Gastroesophageal sphincter (tissue), 4 donors: Measurements from ENCODE around the gene ATOSB. TPM values are rescaled to one million over a fixed set of nuclear protein-coding genes. Genes with fewer than 3 reads are reported as not detected.

Experiments used
- ATAC-seq: fragments of 150-250 bp; one replicate; pipeline ENCODE4 v1.9.1; 2016; ENCODE audit warnings: mild to moderate bottlenecking, moderate library complexity
- H3K27ac ChIP-seq, 4 donors: fragments of 200-600 bp; sonication (generic) in 3 of 4; 1 replicate in 3 of 4; 2 replicates in 1 of 4; pipeline ENCODE4 v1.5.1; 2016 to 2019
- H3K27me3 ChIP-seq: fragments of 200-600 bp; sonication (generic); one replicate; pipeline ENCODE4 v1.5.1; 2019
- H3K36me3 ChIP-seq, 2 donors: fragments of 200-600 bp; sonication (generic); one replicate each; pipeline ENCODE4 v1.5.1; 2019; ENCODE audit warnings: control low read depth in 1 of 2
- H3K4me1 ChIP-seq, 3 donors: fragments of 200-600 bp; sonication (generic); 1 replicate in 2 of 3; 2 replicates in 1 of 3; pipeline ENCODE4 v1.5.1; 2016 to 2019; ENCODE audit warnings: control low read depth in 2 of 3
- H3K4me3 ChIP-seq, 2 donors: fragments of 200-600 bp; sonication (generic); one replicate each; pipeline ENCODE4 v1.5.1; 2019; ENCODE audit warnings: mild to moderate bottlenecking in 1 of 2, moderate library complexity in 1 of 2
- H3K9me3 ChIP-seq, 3 donors: fragments of 200-600 bp; sonication (generic); one replicate each; pipeline ENCODE4 v1.5.1; 2017 to 2019; ENCODE audit warnings: control low read depth in 2 of 3
- CTCF ChIP-seq, 4 experiments: fragments of 200-600 bp in 2 of 4; fragments of 450-650 bp in 2 of 4; sonication (generic) in 1 of 4; IDR thresholded peaks; one replicate each; pipeline ENCODE4 v1.5.1; 2017 to 2019; ENCODE audit warnings: antibody characterized with exemption in 4 of 4, mild to moderate bottlenecking in 2 of 4, moderate library complexity in 2 of 4
- EP300 ChIP-seq: sonication (generic); formaldehyde crosslinking; IDR thresholded peaks from one replicate; pipeline ENCODE4 v1.6.1; 2017; ENCODE audit warnings: antibody characterized with exemption, mild to moderate bottlenecking
- POLR2A ChIP-seq, 2 donors: fragments of 450-650 bp; IDR thresholded peaks; one replicate each; pipeline ENCODE4 v1.6.1; 2017; ENCODE audit warnings: antibody characterized with exemption in 2 of 2, mild to moderate bottlenecking in 2 of 2, moderate library complexity in 1 of 2
- POLR2AphosphoS5 ChIP-seq: sonication (generic); formaldehyde crosslinking; IDR thresholded peaks from one replicate; pipeline ENCODE4 v1.6.1; 2017; ENCODE audit warnings: antibody characterized with exemption
- WGBS, 2 donors: methylation state at CpG; one replicate each; pipeline ENCODE4 v1.1.5; 2018; ENCODE audit warnings: low coverage in 1 of 2; 5-methylcytosine and 5-hydroxymethylcytosine counted together
- total RNA-seq, 4 donors: library from RNA; depleted of rRNA; stranded (reverse); fragments of >200 nt; gene quantifications; one replicate each; pipeline ENCODE4 v1.1.0, GENCODE V29; 2016

ATOSB gene
- total RNA-seq, 4 donors from 2014 or later = 13.4 to 32.6 (median 18.3) TPM

- H3K36me3 ChIP-seq = no peaks in the 10 kb centered on the region
- no peaks in the 10 kb centered on the region for H3K9me3 ChIP-seq
- no peak for ATAC-seq
- peak overlapping the region; percentile 55 to 96 (median 91) for H3K27ac ChIP-seq
- 0% methylated on average over 6 to 7 of the region's 12 CpGs for WGBS, 2 donors
- H3K4me3 ChIP-seq = peak overlapping the region; percentile 43 to 64
- H3K4me1 ChIP-seq = peaks cover 10 to 56% (median 30%) of the 10 kb centered on the region in 3 donors
- TF ChIP-seq POLR2AphosphoS5 (no peak), EP300 (no peak), POLR2A (IDR thresholded peaks at IDR 0.05) (no peak), CTCF (IDR thresholded peaks at IDR 0.05) (no peak)
- H3K27me3 ChIP-seq = no peaks in the 10 kb centered on the region
Observed at GRCh38 chr9:35116539-35116897, 856 bp upstream of the ATOSB start.

GRCh38 chr9:35114840-35115628 lies 628 bp downstream of the ATOSB start:
- ATAC-seq = no peak
- peak overlapping the region; percentile 55 to 96 (median 91) for H3K27ac ChIP-seq
- H3K4me3 ChIP-seq = peak overlapping the region; percentile 43 to 64
- WGBS, 2 donors = 9 to 18% methylated on average over 9 to 10 of the region's 12 CpGs
- H3K9me3 ChIP-seq = no peaks in the 10 kb centered on the region
- TF ChIP-seq POLR2A (IDR thresholded peaks at IDR 0.05) = no peak
- no peak for TF ChIP-seq POLR2AphosphoS5
- TF ChIP-seq EP300 = no peak
- no peak for TF ChIP-seq CTCF (IDR thresholded peaks at IDR 0.05)
- peaks cover 10 to 67% (median 39%) of the 10 kb centered on the region in 3 donors for H3K4me1 ChIP-seq
- no peaks in the 10 kb centered on the region for H3K27me3 ChIP-seq
- no peaks in the 10 kb centered on the region for H3K36me3 ChIP-seq

- no peaks in the 10 kb centered on the region for H3K36me3 ChIP-seq
- peak overlapping the region; percentile 55 to 96 (median 91) for H3K27ac ChIP-seq
- peak overlapping the region; percentile 43 to 64 for H3K4me3 ChIP-seq
- ATAC-seq = peak; percentile 24
- TF ChIP-seq CTCF (IDR thresholded peaks at IDR 0.05) (no peak), POLR2A (IDR thresholded peaks at IDR 0.05) (no peak), EP300 (no peak), POLR2AphosphoS5 (no peak)
- WGBS, 2 donors = 0% methylated on average over 1 of the region's 5 CpGs
- no peaks in the 10 kb centered on the region for H3K9me3 ChIP-seq
- peaks cover 10 to 74% (median 39%) of the 10 kb centered on the region in 3 donors for H3K4me1 ChIP-seq
- H3K27me3 ChIP-seq = no peaks in the 10 kb centered on the region
Observed at GRCh38 chr9:35114113-35114839, 1.4 kb downstream of the ATOSB start.

- peak overlapping the region in 1 of 2 donors; percentile 88 for H3K4me3 ChIP-seq
- peaks cover 10 to 76% (median 39%) of the 10 kb centered on the region in 3 donors for H3K4me1 ChIP-seq
- 59 to 60% methylated on average over 2 to 3 of the region's 3 CpGs for WGBS, 2 donors
- no peaks in the 10 kb centered on the region for H3K27me3 ChIP-seq
- peak overlapping the region; percentile 78 to 96 (median 88) for H3K27ac ChIP-seq
- H3K9me3 ChIP-seq = no peaks in the 10 kb centered on the region
- TF ChIP-seq POLR2A (IDR thresholded peaks at IDR 0.05) = no peak
- peak; percentile 13 for TF ChIP-seq POLR2AphosphoS5
- ATAC-seq = no peak
- peaks cover 0 to 14% of the 10 kb centered on the region in 2 donors for H3K36me3 ChIP-seq
Observed at GRCh38 chr9:35112257-35113020, 3.2 kb downstream of the ATOSB start.
